PC-9 (cell line): ENCODE data around the gene NHLRC1. TPM values are rescaled to one million over a fixed set of nuclear protein-coding genes. Genes with fewer than 3 reads are reported as not detected.

Experiments
- BruUV-seq: library from RNA; stranded (reverse); fragments of 400-500 nt; replicated peaks from 2 replicates; lab custom pipeline; 2021; lab: Mats Ljungman, UMichigan
- CTCF ChIA-PET: fragments of 300-600 bp; sonication (Branson Sonifier 250); formaldehyde crosslinking; loops from one replicate; lab custom pipeline; 2022; ENCODE audit warnings: antibody characterized with exemption; lab: Charles Lee
- POLR2A ChIA-PET: fragments of 300-600 bp; sonication (Branson Sonifier 250); formaldehyde crosslinking; loops from one replicate; lab custom pipeline; 2022; ENCODE audit warnings: antibody characterized with exemption; ENCODE audit not compliant: unreplicated experiment; lab: Charles Lee
- DNase-seq, 2 experiments: peaks; one replicate each; pipeline versions ENCODE4 v3.0.0 to v3.0.0-alpha.2; 2015 to 2022; ENCODE audit warnings: mixed read lengths in 1 of 2
- H2AFZ ChIP-seq: fragments of 200-600 bp; sonication (generic); 2 replicates; pipeline ENCODE4 v1.8.1; 2017; ENCODE audit warnings: antibody characterized with exemption
- H3F3A ChIP-seq: fragments of 200-600 bp; sonication (generic); 2 replicates; pipeline ENCODE4 v1.8.1; 2017; ENCODE audit warnings: antibody characterized with exemption, mild to moderate bottlenecking, low read depth; ENCODE audit not compliant: insufficient read depth
- H3K27ac ChIP-seq: fragments of 200-600 bp; sonication (generic); 2 replicates; pipeline ENCODE4 v1.6.1; 2016; ENCODE audit warnings: mixed run types
- H3K27me3 ChIP-seq: fragments of 200-600 bp; sonication (generic); 2 replicates; pipeline ENCODE4 v1.6.1; 2016; ENCODE audit warnings: low read depth, mixed run types; ENCODE audit not compliant: insufficient read depth
- H3K36me3 ChIP-seq: fragments of 200-600 bp; sonication (generic); 2 replicates; pipeline ENCODE4 v1.6.1; 2016; ENCODE audit warnings: low read depth, mixed run types
- H3K4me1 ChIP-seq: fragments of 200-600 bp; sonication (generic); replicated peaks from 2 replicates; pipeline ENCODE4 v1.6.1; 2016; ENCODE audit warnings: mixed run types; ENCODE audit not compliant: insufficient read depth
- H3K4me2 ChIP-seq: fragments of 200-600 bp; sonication (generic); 2 replicates; pipeline ENCODE4 v1.6.1; 2017; ENCODE audit warnings: mixed run types
- H3K4me3 ChIP-seq: fragments of 200-600 bp; sonication (generic); 2 replicates; pipeline ENCODE4 v1.6.1; 2016; ENCODE audit warnings: mixed run types
- H3K79me2 ChIP-seq: fragments of 200-600 bp; sonication (generic); 2 replicates; pipeline ENCODE4 v1.6.1; 2017; ENCODE audit warnings: low read depth, mixed run types
- H3K9me2 ChIP-seq: fragments of 200-600 bp; sonication (generic); 2 replicates; pipeline ENCODE4 v1.8.1; 2017; ENCODE audit warnings: mild to moderate bottlenecking; ENCODE audit not compliant: insufficient read depth
- H3K9me3 ChIP-seq: fragments of 200-600 bp; sonication (generic); 2 replicates; pipeline ENCODE4 v1.8.1; 2016; ENCODE audit warnings: low read depth; ENCODE audit not compliant: insufficient read depth
- H4K20me1 ChIP-seq: fragments of 200-600 bp; sonication (generic); 2 replicates; pipeline ENCODE4 v1.8.1; 2017; ENCODE audit not compliant: insufficient read depth
- CTCF ChIP-seq: fragments of 200-600 bp; sonication (generic); conservative IDR thresholded peaks from 2 replicates; pipeline ENCODE4 v1.6.1; 2017; ENCODE audit warnings: mixed run types, antibody characterized with exemption, mild to moderate bottlenecking, moderate library complexity
- EZH2 ChIP-seq: fragments of 200-600 bp; sonication (generic); IDR thresholded peaks from 2 replicates; pipeline ENCODE4 v1.8.0; 2017; ENCODE audit warnings: antibody characterized with exemption, low read depth
- intact Hi-C: fragments of 100-400 bp; cut with micrococcal nuclease; formaldehyde crosslinking; loops from one replicate; pipeline ENCODE4 v1.10.0; 2022; ENCODE audit not compliant: unreplicated experiment
- total RNA-seq: library from RNA; stranded (reverse); gene quantifications from 2 replicates; pipeline ENCODE4 v1.2.3, GENCODE V29; 2021

NHLRC1 gene
- total RNA-seq, 1 experiment from 2014 or later: 1.0 TPM

DNA sequence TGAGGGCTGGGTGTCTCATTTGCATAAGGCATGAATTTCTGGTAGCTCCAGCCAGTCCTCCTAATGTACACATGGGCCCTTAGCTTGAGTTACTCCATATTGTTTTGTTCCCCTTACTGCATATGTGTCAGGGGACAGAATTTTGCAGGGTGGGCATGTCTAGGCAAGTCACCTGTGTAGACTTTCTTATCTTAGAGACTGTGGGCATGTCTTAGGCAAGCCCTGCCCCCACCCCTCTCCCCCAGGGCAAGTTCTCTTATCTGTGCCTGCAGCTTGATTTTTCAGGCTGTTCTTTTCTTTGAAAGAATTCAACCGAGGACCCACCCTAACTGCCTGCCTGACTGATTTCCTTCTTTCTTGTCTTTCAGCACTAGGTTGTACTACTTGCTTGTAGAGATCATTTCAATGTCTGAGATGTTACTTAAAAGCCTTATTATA, 32.1 kb downstream of the NHLRC1 start:
- Histone ChIP-seq H3K79me2 (no peaks in the 10 kb centered on the region), H3F3A (no peaks in the 10 kb centered on the region), H3K36me3 (no peaks in the 10 kb centered on the region), H3K4me1 (no peaks in the 10 kb centered on the region), H3K27me3 (no peaks in the 10 kb centered on the region), H3K9me3 (peaks cover 4% of the 10 kb centered on the region; the same call in 1 of the 2 replicates), H3K9me2 (no peaks in the 10 kb centered on the region), H2AFZ (no peak overlapping the region), H3K4me2 (no peak overlapping the region), H3K27ac (no peak overlapping the region), H3K4me3 (no peak overlapping the region), H4K20me1 (no peaks in the 10 kb centered on the region)
- ChIA-PET POLR2A (no interaction called here), CTCF (no interaction called here)
- no peak for TF ChIP-seq EZH2
- TF ChIP-seq CTCF: no peak
- DNase-seq: no peak
- intact Hi-C loops: no loop called here
- BruUV-seq: no TSS peak

DNA sequence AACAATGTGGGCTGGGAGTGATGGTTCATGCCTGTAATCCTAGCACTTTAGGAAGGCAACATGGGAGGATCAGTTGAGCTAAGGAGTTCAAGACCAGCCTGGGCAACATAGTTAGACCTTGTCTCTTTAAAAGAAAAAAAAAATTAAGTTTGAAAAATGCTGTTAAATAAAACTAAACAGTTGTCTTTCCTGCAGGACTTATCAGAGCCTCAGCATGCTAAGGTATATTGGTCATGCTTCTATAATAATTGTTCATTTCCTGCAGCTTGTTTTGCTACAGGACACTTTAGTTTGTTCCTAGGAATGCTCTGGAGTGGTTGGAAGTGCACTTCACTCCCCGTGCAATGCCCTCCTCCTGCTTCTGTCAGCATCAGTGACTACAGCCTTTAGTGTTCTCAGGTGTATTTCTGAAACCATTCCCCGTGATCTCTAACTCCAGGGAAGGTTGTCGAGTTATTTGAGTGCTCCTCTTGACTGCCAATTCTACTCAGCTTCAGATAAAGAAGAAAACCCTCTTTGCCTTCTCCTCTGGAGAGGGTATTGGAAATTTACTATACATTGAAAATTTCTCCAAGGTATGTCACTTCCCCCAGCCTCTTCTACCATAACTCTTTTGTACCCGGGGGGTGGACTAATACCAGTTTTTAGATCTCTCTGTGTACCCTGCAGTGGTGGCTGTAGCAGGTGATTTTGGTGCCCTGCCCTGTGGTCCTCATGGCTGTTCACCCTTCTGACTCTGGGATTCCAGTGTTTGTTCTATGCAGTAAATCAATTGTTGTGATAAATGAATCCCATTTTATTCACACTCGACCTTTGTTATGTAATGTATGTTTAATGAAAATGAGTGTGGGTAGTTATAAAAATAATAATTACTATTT, 33.8 kb downstream of the NHLRC1 start:
- peaks cover 4% of the 10 kb centered on the region; the same call in 1 of the 2 replicates for H3K9me3 ChIP-seq
- TF ChIP-seq CTCF (no peak), EZH2 (no peak)
- intact Hi-C loops: no loop called here
- H3K27ac ChIP-seq: no peak overlapping the region
- no peaks in the 10 kb centered on the region for H3K4me1 ChIP-seq
- no peaks in the 10 kb centered on the region for H3K79me2 ChIP-seq
- H4K20me1 ChIP-seq: no peaks in the 10 kb centered on the region
- H3K36me3 ChIP-seq: no peaks in the 10 kb centered on the region
- no TSS peak for BruUV-seq
- no peak for DNase-seq
- no peak overlapping the region for H2AFZ ChIP-seq
- H3K4me2 ChIP-seq: no peak overlapping the region
- ChIA-PET POLR2A (no interaction called here), CTCF (interaction anchor here (0.6 kb wide), 1 partner anchor 255 kb away, joined by 3 read pairs; no protein-coding TSS in a partner anchor)
- H3K4me3 ChIP-seq: no peak overlapping the region
- H3K27me3 ChIP-seq: no peaks in the 10 kb centered on the region
- H3F3A ChIP-seq: no peaks in the 10 kb centered on the region
- H3K9me2 ChIP-seq: no peaks in the 10 kb centered on the region

DNA sequence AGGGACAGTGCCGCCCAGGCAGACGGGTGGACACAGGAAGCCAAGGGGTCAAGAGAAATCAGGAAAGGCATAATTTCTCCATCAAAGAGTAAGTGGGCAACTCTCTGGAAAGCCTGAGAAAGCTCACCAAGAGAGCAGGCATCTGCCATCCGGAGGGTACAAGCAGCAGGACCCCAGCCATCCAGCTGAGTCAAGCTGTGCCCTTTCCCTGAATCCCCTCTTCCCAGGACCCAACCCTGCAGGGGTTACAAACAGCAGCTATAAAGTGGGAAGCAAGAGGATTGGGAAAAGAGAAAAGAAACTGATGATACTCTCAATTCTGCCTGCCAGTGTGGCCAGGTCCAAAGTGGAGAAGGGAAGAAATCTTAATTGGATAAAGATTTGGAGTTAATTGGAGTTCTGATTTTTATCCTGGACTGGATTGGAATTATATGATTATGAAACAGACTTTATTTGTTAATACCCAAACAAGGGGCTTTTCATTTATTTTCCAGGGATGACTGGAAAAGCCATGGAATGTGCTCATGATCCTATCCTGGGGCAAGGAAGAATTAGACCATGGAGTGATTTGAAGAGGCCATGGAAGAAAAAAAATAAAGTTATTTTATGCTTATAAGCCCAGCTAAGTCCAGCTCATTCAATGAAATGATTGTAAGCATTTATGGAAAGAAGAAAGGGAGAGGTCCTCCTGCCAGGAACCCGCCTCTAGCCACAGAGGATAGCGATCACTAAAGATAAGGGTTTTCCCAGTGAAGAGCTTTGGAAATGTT, 34.9 kb downstream of the NHLRC1 start:
- intact Hi-C loops: no loop called here
- no peaks in the 10 kb centered on the region for H3K4me1 ChIP-seq
- ChIA-PET CTCF (interaction anchor here (0.6 kb wide), 1 partner anchor 165 kb away, joined by 4 read pairs; no protein-coding TSS in a partner anchor), POLR2A (no interaction called here)
- no peak for DNase-seq
- H3K9me3 ChIP-seq: peaks cover 4% of the 10 kb centered on the region; the same call in 1 of the 2 replicates
- H4K20me1 ChIP-seq: no peaks in the 10 kb centered on the region
- no peaks in the 10 kb centered on the region for H3K79me2 ChIP-seq
- H3K27ac ChIP-seq: no peak overlapping the region
- no peaks in the 10 kb centered on the region for H3F3A ChIP-seq
- no TSS peak for BruUV-seq
- no peak for TF ChIP-seq EZH2
- TF ChIP-seq CTCF: no peak
- no peaks in the 10 kb centered on the region for H3K27me3 ChIP-seq
- no peak overlapping the region for H2AFZ ChIP-seq
- no peaks in the 10 kb centered on the region for H3K9me2 ChIP-seq
- H3K4me3 ChIP-seq: no peak overlapping the region
- no peak overlapping the region for H3K4me2 ChIP-seq
- H3K36me3 ChIP-seq: no peaks in the 10 kb centered on the region
